Aorta (tissue), 5 donors: ENCODE results near the gene TMEM63C. TPM values are rescaled to one million over a fixed set of nuclear protein-coding genes. Genes with fewer than 3 reads are reported as not detected.
"Not testable (repeated sequence)": the region's sequence is repeated elsewhere in the genome, so short reads cannot be mapped to it uniquely, and the experiment has no call there.

Source experiments
- ATAC-seq: fragments of 200-7000 bp; cut with Tn5 transposase; one replicate; pipeline ENCODE4 v1.9.1; 2022; ENCODE audit warnings: moderate library complexity; ENCODE audit not compliant: low FRiP score
- DNase-seq, 2 donors: peaks; one replicate each; pipeline ENCODE4 v3.0.0-alpha.2; 2020
- H3K27ac ChIP-seq, 2 donors: one replicate each; pipeline ENCODE4 v1.5.1; 2013; ENCODE audit warnings: low read length in 2 of 2, mild to moderate bottlenecking in 2 of 2, moderate library complexity in 2 of 2, control low read depth in 1 of 2, inconsistent platforms in 1 of 2, low read depth in 1 of 2
- H3K27me3 ChIP-seq, 2 donors: one replicate each; pipeline ENCODE4 v1.6.1; 2013; ENCODE audit warnings: control low read depth in 1 of 2, low read length in 1 of 2, mild to moderate bottlenecking in 1 of 2, moderate library complexity in 1 of 2; ENCODE audit not compliant: insufficient read depth in 2 of 2, control insufficient read depth in 1 of 2
- H3K36me3 ChIP-seq, 2 donors: one replicate each; pipeline ENCODE4 v1.6.1; 2013; ENCODE audit warnings: control low read depth in 1 of 2, low read length in 1 of 2, mild to moderate bottlenecking in 1 of 2; ENCODE audit not compliant: insufficient read depth in 2 of 2, control insufficient read depth in 1 of 2
- H3K4me1 ChIP-seq, 2 donors: one replicate each; pipeline ENCODE4 v1.6.1; 2013; ENCODE audit warnings: low read length in 2 of 2, control low read depth in 1 of 2, mild to moderate bottlenecking in 1 of 2, moderate library complexity in 1 of 2; ENCODE audit not compliant: insufficient read depth in 2 of 2, control insufficient read depth in 1 of 2
- H3K4me3 ChIP-seq, 2 donors: one replicate each; pipeline ENCODE4 v1.5.1; 2013; ENCODE audit warnings: low read length in 2 of 2, control low read depth in 1 of 2, mild to moderate bottlenecking in 1 of 2
- H3K9me3 ChIP-seq: one replicate; pipeline ENCODE4 v1.6.1; 2013; ENCODE audit warnings: mild to moderate bottlenecking, low read length; ENCODE audit not compliant: control insufficient read depth
- WGBS, 2 donors: extraction: QIAGEN DNeasy Blood & Tissue Kit; methylation state at CpG; one replicate each; pipeline ENCODE4 v1.1.7; 2013; 5-methylcytosine and 5-hydroxymethylcytosine counted together
- intact Hi-C, 2 donors: fragments of 100-400 bp; cut with DNase I; formaldehyde crosslinking; loops; one replicate each; pipeline versions ENCODE4 v1.14.2 to v1.15.0; 2022
- polyA plus RNA-seq, 2 donors: library from polyadenylated mRNA; stranded (reverse); fragments of 200-250 nt; gene quantifications; one replicate each; pipeline ENCODE4 v1.2.3, GENCODE V29; 2013
- total RNA-seq, 2 donors: library from RNA; stranded (reverse); fragmentation: NEBNext Ultra II Directional; extraction: Animal tissue kit (Norgen Biotek cat#: 25700); gene quantifications; one replicate each; pipeline ENCODE4 v1.2.1, GENCODE V29; 2021
- donor health status: healthy with polysubstance abuse.
- donor health status: Bipolar disorder and iron deficiency.
- donor health status: DM: no; HTN: no; CAD: no.
- donor health status: DM: no; HTN: no; CAD: no.
- donor health status: DM: yes; HTN: yes; CAD: no.

TMEM63C gene
- total and polyA plus RNA-seq, 4 donors: 0.06 to 0.26 (median 0.13) TPM; not detected in 1

DNA sequence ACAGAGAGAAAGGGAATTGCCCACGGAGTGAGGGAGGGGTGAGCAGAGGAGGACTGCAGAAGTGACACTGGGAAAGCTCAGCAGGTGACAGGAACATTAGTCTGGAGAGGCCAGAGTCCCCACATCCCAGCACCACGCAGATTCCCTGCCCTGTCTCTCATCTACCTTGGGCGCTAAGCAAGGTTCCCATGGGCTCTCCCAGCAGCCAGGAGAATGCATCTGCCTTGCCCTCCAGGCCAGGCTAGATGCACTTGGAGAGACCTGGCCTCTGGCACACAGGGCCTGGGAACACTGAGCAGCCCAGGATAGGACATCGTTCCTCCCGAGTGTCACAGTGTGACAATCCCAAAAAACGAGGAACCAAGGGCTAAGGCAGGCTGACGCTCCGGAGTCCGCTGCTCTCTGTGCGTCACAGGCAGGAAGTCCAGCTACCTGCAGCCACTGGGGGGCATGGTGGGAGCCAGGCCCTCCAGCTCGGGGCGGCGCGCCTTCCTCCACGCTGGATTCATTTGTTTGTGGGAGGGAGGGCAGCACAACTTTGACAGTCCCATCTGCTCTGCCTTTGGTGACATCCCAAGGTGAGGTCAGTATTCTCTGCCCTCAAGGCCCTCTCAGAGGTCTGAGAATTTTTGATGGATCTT, 94.8 kb downstream of the TMEM63C start:
- Histone ChIP-seq H3K9me3 (peaks cover 2% of the 10 kb centered on the region), H3K27me3 (no peaks in the 10 kb centered on the region), H3K4me1 (no peaks in the 10 kb centered on the region), H3K36me3 (no peaks in the 10 kb centered on the region), H3K27ac (no peak overlapping the region), H3K4me3 (no peak overlapping the region)
- WGBS, 2 donors: 80 to 82% methylated on average over 15 of the region's 15 CpGs
- intact Hi-C loops: no loop called here
- peak in 1 of 2 donors; percentile 31 for DNase-seq
- no peak for ATAC-seq

DNA sequence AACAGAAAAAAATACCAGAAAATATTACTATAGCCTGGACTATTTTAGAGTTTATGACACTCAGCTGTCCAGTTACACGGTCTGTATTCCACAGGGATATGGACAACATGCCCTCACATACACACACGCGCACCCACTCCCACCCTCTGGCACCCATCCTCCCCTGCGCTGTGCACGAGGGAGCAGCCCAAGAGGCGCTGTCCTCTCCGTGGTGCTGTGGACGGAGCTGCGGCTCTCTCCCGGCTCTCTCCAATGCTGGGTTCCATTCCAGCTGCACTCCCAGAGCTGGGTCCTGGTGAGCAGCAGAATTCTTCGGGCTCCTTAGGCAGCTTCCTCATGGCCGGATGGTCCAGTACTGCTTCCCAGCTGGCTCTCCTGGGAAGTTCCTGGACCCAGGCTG, 95.4 kb downstream of the TMEM63C start:
- H3K36me3 ChIP-seq: no peaks in the 10 kb centered on the region
- 90 to 92% methylated on average over 12 of the region's 12 CpGs for WGBS, 2 donors
- peaks cover 2% of the 10 kb centered on the region for H3K9me3 ChIP-seq
- intact Hi-C loops: no loop called here
- ATAC-seq: no peak
- no peaks in the 10 kb centered on the region for H3K27me3 ChIP-seq
- no peak overlapping the region for H3K27ac ChIP-seq
- peak in 1 of 2 donors; percentile 42 for DNase-seq
- H3K4me3 ChIP-seq: no peak overlapping the region
- H3K4me1 ChIP-seq: no peaks in the 10 kb centered on the region

DNA sequence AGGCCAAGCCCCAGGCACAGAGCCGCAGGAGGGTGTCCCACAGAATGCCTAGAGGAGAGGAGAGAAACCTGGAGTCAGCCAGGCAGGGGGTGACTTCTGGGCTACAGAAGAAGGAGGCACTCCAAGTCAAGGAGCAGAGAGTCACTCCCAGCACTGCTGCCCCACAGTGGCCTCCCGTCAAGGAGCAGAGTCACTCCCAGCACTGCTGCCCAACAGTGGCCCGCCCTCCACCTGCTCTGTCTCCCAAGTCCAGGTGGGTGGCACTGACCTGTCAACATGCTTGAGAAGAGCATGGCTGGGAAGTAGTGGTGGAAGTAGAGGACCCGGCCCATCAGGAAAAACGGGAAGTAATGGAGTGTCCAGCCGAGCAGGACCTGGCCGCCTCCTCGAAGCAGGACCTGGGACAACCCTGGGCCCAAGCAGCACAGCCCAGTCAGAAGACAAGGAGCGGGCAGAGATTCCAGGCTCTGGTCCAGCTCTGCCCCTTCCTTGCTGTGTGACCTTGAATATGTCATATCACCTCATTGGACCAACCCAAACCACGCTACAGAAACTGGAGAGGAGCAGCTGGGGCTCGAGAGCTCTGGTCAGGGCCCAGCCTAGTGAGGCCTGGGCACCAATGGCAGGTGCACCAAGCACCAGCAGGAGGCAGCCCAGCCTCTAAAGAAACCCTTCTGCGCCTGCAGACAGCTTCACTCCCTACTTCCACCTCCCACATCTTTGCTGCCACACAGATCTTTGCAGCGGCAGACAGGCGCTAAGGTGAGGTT, 97.0 kb downstream of the TMEM63C start:
- Histone ChIP-seq H3K4me3 (no peak overlapping the region), H3K36me3 (peaks cover 0 to under 1% of the 10 kb centered on the region in 2 donors), H3K4me1 (no peaks in the 10 kb centered on the region), H3K27ac (no peak overlapping the region), H3K27me3 (no peaks in the 10 kb centered on the region), H3K9me3 (peaks cover 2% of the 10 kb centered on the region)
- intact Hi-C loops: no loop called here
- DNase-seq: peak in 1 of 2 donors; percentile 36
- no peak for ATAC-seq
- WGBS, 2 donors: 94% methylated on average over 14 of the region's 14 CpGs

DNA sequence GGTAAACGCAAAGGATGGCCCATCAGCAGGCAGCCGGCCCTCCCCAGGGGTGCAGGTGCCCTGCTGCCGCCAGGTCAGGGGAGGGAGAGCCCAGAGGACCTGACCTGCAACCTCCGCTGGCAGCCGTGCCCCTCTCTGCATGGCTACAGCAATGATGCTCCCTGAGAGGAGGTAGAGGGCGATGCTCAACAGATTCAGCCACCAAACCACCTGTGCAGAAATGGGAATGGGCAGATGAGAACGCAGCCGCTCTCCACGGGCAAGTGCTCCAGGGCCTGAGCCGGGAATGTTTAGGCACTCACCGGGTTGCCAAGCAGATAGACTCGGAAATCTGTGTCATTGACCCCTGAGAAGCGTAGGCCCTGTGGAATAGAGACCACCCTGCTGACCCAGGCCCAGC, 98.1 kb downstream of the TMEM63C start:
- H3K27me3 ChIP-seq: no peaks in the 10 kb centered on the region
- intact Hi-C loops: no loop called here
- 96% methylated on average over 13 of the region's 13 CpGs for WGBS, 2 donors

DNA sequence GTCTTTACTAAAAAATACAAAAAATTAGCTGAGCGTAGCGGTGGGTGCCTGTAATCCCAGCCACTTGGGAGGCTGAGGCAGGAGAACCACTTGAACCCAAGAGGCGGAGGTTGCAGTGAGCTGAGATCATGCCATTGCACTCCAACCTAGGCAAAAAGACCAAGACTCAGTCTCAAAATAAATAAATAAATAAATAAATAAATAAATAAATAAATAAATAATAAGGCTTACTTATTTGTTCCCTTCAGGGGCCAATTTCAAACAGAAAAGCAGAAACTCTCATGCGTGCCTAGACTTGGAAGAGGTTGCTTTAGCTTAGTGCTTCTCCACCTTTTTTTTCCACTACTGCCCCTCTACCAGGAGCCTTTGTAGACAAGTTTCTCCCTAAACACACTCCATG, 99.3 kb downstream of the TMEM63C start:
- H3K36me3 ChIP-seq: peaks cover 6 to 11% of the 10 kb centered on the region in 2 donors
- H3K27ac ChIP-seq, H3K9me3 ChIP-seq, H3K4me3 ChIP-seq, ATAC-seq, H3K4me1 ChIP-seq, DNase-seq, intact Hi-C loops, H3K27me3 ChIP-seq: not testable (repeated sequence)
- 97 to 99% methylated on average over 4 of the region's 4 CpGs for WGBS, 2 donors

More for the DNA sequence above, 98.1 kb downstream of the TMEM63C start:
- no peak for DNase-seq
- Histone ChIP-seq H3K36me3 (peaks cover 4 to 5% of the 10 kb centered on the region in 2 donors), H3K27ac (no peak overlapping the region), H3K4me3 (no peak overlapping the region), H3K9me3 (no peaks in the 10 kb centered on the region), H3K4me1 (no peaks in the 10 kb centered on the region)
- no peak for ATAC-seq

DNA sequence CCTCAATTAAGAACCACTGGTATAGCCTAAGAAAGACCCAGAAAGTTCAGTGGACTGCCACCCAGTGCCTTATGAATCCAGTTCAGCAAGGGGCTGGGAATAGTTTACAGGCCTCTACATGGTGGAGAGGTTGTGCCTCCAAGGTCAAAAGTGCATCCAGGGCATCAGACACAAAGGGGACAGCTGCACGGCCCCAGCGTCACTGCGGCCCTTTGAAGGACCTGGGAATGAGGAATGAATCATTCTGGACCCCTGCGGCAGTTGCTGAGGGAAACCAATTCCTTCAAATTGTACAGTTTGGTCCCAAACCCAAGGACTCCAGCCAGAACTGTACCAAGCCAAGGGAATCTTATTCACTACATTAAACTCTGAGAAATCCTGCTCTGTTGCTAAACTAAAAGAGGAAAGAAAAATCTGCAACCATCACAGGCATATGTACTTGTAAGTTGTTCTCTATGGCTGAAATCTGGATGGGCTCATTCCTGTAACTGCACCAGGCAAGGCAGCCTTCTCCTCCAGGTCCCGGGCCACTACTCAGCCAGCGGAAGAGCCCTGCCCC, 100.3 kb downstream of the TMEM63C start:
- Histone ChIP-seq H3K36me3 (peaks cover 6 to 12% of the 10 kb centered on the region in 2 donors), H3K27ac (no peak overlapping the region), H3K4me1 (no peaks in the 10 kb centered on the region), H3K27me3 (no peaks in the 10 kb centered on the region), H3K9me3 (no peaks in the 10 kb centered on the region), H3K4me3 (no peak overlapping the region)
- no peak for DNase-seq
- no peak for ATAC-seq
- 87 to 91% methylated on average over 6 of the region's 6 CpGs for WGBS, 2 donors
- intact Hi-C loops: no loop called here

DNA sequence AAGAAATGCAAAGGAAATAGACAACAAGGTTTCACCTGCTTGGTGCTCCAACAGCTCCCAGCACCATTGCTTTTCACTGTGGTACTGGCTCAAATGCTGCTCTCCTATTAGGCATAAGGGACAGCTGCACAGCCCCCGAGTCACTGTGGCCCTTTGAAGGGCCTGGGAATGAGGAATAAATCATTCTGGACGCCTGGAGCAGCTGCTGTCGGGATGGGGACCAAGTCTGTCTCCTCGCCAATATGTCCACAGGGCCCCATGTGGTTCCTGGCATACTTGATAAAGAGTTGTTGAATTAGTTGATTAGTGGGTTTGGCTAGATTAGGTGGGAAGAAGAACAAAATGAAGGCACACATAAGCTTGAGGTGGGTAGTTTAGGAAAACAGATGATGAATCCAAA, 102.5 kb downstream of the TMEM63C start:
- H3K4me3 ChIP-seq: no peak overlapping the region
- no peaks in the 10 kb centered on the region for H3K4me1 ChIP-seq
- no peak overlapping the region for H3K27ac ChIP-seq
- no peaks in the 10 kb centered on the region for H3K9me3 ChIP-seq
- intact Hi-C loops: no loop called here
- WGBS, 2 donors: 62 to 70% methylated on average over 4 of the region's 4 CpGs
- H3K36me3 ChIP-seq: peaks cover 6 to 14% of the 10 kb centered on the region in 2 donors
- no peaks in the 10 kb centered on the region for H3K27me3 ChIP-seq
- ATAC-seq: no peak
- DNase-seq: no peak

DNA sequence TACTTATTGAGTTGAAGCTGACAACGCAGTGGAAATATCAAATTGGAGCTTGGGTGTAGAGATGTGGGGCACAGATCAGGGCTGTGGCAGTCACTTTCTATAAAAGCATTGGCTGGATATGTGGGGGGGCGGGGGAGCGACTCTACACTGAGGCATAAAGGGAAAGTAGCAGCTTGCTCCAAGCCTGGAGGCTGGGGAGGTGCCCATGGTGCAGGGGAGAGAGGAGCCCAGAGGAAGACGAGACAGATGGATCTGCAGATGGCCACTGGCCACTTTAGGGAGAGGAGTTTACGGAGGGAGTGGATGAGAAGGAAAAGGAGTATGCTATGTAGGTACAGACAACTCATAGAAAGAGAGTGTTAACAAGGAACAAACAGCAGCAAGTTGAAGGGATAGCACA, 102.9 kb downstream of the TMEM63C start:
- H3K27me3 ChIP-seq: no peaks in the 10 kb centered on the region
- H3K4me3 ChIP-seq: no peak overlapping the region
- intact Hi-C loops: no loop called here
- ATAC-seq: no peak
- WGBS, 2 donors: 96 to 98% methylated on average over 5 of the region's 5 CpGs
- no peaks in the 10 kb centered on the region for H3K4me1 ChIP-seq
- H3K36me3 ChIP-seq: peaks cover 6 to 14% of the 10 kb centered on the region in 2 donors
- H3K9me3 ChIP-seq: no peaks in the 10 kb centered on the region
- no peak overlapping the region for H3K27ac ChIP-seq
- DNase-seq: no peak
